Suppressor macrophage treated with lipopolysaccharide for 4 hours (primary cell): ENCODE results near the gene JAM3.
"Not testable (repeated sequence)": the region's sequence is repeated elsewhere in the genome, so short reads cannot be mapped to it uniquely, and the experiment has no call there.

Source experiments
- DNase-seq: peaks from one replicate; pipeline ENCODE4 v3.0.0-alpha.2; 2020

Gene JAM3

DNA sequence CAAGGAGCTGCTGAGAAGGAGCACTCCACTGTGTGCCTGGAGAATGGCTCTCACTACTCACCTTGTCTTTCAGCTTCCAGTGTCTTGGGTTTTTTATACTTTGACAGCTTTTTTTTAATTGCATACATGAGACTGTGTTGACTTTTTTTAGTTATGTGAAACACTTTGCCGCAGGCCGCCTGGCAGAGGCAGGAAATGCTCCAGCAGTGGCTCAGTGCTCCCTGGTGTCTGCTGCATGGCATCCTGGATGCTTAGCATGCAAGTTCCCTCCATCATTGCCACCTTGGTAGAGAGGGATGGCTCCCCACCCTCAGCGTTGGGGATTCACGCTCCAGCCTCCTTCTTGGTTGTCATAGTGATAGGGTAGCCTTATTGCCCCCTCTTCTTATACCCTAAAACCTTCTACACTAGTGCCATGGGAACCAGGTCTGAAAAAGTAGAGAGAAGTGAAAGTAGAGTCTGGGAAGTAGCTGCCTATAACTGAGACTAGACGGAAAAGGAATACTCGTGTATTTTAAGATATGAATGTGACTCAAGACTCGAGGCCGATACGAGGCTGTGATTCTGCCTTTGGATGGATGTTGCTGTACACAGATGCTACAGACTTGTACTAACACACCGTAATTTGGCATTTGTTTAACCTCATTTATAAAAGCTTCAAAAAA lies 82.3 kb downstream of the JAM3 start:
- no peak for DNase-seq

DNA sequence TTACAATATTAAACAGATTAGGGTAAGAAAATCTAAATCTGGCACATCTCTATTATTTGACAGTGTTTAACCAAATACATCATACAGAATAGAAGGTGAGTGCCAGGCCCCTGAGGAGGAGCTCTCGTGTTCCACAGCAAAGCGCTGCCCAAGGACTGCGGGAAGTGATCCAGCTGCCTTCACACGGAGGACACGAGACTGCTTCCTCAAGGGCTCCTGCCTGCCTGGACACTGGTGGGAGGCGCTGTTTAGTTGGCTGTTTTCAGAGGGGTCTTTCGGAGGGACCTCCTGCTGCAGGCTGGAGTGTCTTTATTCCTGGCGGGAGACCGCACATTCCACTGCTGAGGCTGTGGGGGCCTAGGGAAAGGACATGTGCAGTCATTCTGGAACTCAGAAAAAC lies 83.8 kb downstream of the JAM3 start:
- no peak for DNase-seq

- DNase-seq = no peak
Measured at GRCh38 chr11:134153147-134153905, 84.5 kb downstream of the JAM3 start.

GRCh38 chr11:134154441-134154840 lies 85.6 kb downstream of the JAM3 start:
- no peak for DNase-seq

- no peak for DNase-seq
Measured at GRCh38 chr11:134155456-134155855, 86.6 kb downstream of the JAM3 start.

DNA sequence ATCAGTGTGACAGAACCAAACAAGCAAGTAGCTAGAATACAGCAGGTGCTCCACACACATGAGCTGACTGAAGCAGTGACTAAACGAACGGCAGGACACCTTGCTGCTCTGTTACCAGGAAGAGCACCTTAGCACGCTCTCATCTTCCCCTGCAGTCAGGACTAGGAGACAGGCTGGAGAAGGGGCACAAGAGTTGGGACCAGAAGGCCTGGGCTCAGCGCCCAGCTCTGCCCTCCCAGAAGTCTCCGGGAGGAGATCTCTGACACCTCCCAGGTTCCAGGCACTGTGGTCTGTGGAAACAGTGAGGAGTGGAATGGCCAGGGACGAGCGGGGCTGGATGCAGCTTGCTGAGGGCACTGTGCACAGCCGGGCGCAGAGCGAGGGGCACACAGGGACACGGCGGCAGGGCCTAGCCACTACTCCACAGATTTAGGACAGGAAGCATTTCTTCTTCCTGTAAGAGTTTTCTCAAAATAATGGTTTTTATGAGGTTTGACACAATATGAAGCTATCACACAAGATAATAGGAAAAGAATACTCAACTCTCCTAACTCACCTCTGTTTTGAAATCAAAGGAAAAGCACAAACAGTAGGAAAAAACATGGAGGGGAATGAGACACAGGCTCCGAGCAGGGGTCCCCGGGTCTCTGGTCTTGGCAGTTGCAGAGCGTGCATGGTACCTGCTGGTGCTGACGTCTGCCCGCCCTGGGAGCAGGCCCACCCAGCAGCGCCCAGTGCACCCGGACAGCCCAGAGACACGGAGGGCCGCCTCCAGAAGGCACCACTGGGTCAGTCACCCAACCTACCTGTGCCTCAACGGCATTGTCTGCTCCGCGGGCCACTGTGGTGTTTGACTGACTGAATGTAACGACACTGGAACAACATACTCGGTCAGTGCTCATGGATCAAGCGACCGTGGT lies 87.3 kb downstream of the JAM3 start:
- DNase-seq = no peak

DNA sequence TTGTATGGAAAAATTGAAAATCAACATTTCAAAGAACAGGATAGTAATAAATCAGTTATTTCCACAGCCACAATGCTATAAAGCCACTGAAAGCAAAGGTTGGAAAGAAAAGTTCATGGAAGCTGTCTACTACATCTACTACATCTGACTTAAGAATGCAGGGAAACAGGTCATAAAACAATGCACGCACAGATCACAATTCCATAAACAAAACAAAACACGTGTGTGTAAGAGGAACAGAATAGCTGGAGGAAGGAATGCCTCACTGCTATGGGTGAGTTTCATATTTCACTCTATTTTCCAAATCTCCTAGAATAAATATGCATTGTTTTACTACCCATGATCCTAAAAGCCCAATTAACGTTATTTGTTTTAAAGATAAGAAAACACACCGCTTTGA lies 88.6 kb downstream of the JAM3 start:
- DNase-seq = no peak

DNA sequence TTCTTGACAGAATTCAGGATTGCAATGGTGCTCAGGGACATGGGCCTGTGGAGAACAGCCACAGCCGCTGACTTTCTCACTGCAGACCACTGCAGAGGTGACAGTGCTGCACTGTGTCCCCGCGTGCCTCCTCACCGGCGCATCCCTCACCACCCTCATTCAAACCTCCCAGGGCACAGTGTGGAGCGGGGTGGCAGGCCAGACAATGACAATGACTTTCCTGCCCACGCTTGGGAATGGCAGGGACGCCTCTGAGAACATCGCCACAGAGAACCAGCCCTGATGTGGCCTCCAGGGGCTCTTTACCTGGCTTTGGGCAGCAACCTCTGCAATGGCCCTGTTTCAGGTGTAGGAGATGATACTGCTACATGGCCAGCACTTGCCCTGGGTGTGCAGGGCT lies 89.2 kb downstream of the JAM3 start:
- no peak for DNase-seq

DNA sequence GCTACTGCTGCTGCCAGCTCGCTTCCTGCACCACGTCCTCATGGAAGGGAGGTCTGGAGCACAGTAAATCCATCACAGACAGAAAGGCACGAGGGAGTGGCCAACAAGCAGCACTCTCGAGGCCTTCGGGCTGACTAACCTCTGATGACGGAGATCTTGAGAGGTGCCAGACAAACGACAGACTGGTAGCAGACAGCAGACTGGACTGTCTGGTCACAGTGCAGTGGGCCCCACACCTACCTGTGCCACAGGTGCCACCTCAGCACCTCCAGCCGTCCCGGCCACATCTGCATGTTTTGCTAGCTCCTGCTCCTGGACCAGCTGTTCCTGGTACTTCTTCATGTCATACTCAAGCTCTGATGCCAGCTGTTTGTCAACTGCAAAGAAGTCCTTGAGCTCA lies 90.8 kb downstream of the JAM3 start:
- no peak for DNase-seq

- DNase-seq = no peak
Measured at GRCh38 chr11:134164490-134165370, 95.9 kb downstream of the JAM3 start.

GRCh38 chr11:134170177-134170918 lies 101.5 kb downstream of the JAM3 start:
- DNase-seq = no peak

GRCh38 chr11:134170919-134171281 lies 102.0 kb downstream of the JAM3 start:
- no peak for DNase-seq

GRCh38 chr11:134171951-134172350 lies 103.1 kb downstream of the JAM3 start:
- DNase-seq = no peak

GRCh38 chr11:134173296-134173695 lies 104.4 kb downstream of the JAM3 start:
- no peak for DNase-seq

DNA sequence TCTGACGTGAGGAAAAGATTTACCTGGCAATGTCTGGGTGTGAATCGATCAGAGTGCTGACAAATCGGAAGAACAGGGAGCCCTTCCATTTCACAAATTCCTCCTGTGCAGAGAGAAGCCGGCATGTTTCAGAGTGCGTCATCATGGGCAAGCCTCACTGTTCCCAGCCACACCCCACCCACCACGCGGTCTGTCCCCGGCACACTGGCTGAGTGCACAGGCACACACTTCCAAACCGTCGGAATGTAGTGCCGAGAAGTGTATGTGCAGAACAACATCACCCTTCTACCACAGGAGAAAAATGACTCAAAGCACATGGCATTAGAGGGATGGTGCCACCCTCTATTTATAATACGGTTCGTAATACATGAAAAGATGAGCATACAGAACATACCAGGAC lies 107.4 kb downstream of the JAM3 start:
- DNase-seq = no peak

DNA sequence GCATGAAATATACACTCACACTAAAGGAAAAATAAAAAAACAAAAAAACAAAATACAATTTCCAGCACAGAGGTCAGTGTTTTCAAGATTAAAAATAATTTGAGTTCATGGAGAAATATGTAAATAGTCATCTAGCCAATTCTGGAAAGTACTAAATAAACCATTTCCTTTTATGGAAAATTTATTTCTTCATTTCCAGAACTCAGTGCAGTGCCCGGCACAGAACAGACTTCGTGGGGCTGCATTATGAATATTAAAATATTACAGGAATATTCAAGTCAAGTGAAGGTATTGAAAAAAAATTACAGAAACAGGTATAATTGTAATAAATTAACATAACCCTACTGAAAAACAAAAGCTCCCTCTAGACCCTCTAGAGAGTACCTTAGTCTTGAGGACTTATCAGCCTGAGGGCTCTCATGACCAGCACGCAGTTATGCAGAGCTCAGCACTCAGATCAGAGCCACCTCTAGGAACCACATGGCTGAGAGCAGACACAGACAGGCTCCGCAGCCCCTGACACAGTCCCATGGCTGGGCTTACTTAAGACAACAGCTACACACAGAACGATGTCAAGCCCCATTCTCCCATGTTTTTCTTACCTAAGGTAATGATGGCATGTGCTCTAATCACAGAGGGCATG lies 109.3 kb downstream of the JAM3 start:
- no peak for DNase-seq

DNA sequence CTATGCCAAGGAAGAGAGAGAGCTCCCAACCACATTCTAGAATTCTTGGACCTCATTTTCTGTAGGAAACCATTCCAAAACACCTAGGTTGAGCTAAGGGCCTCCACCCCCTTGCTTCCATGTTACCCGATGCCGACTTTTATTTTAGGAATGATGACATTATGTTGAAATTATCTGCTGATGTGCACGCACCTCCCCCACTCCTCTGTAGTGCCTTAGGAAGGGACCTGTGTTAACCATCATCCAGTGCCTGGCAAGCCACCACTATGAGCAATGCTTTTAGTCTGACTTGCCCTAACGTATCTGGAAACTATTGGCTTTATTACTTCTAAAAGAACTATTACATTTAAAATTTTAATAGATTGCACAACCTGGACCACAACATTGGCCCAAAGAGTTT lies 112.8 kb downstream of the JAM3 start:
- DNase-seq = no peak

DNA sequence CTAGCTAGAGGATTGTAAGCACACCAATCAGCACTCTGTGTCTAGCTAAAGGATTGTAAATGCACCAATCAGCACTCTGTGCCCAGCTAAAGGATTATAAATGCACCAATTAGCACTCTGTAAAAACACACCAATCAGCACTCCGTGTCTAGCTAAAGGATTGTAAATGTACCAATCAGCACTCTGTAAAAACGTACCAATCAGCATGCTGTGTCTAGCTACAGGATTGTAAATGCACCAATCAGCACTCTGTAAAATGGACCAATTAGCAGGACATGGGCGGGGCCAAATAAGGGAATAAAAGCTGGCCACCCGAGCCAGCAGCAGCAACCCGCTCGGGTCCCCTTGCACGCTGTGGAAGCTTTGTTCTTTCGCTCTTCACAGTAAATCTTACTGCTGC lies 119.2 kb downstream of the JAM3 start:
- DNase-seq = not testable (repeated sequence)

GRCh38 chr11:134196756-134197155 lies 127.9 kb downstream of the JAM3 start:
- no peak for DNase-seq

DNA sequence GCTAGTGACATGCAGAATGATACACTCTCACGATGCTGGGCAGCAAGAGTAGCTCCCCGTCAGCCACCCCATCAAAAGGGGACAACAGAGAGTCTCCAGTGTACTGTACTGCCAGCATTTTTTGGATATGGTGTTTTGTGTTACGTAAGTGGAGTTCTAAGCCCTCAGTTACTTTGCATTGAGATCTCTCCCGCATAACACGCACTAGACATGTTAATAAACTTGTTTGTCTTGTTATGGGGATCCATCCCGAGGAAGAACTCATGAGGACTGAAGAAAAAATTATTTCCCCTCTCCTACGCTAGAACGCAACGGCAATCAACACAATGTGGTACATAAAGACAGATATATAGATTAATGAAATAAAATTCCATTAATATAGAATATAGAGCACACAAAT lies 130.7 kb downstream of the JAM3 start:
- no peak for DNase-seq

GRCh38 chr11:134200688-134201087 lies 131.8 kb downstream of the JAM3 start:
- no peak for DNase-seq
